EH (cell line): Measurements from ENCODE around the gene DUOX1.
A peak's percentile ranks its signal among the peaks of the same experiment; 100 is the strongest.
"Not testable (repeated sequence)": the region's sequence is repeated elsewhere in the genome, so short reads cannot be mapped to it uniquely, and the experiment has no call there.

Experiments used
- DNase-seq: peaks from one replicate; pipeline ENCODE4 v3.0.0-alpha.2; 2015; ENCODE audit warnings: low read depth

DUOX1 gene

DNA sequence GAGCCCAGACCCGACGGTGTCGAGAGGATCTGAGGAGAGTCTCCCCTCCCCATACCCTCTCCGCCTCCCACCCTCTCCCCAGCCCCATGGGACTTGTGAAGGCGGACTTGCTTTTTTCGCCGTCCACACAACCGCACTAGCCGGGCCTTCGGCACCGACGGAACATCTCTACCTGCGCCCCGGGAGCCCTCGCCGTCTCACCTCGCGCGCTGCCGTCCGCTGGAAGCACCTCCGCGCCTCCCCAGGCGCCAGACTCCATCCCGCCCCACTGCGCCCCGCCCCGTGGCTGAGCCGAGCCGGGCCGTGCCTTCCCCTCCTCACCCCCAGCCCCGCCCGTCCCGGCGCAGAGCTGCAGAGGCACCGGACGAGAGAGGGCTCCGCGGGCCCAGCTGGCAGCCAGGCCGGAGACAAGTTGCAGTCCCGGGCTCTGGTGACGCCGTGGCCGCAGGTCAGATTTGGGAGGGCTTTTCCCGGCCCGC, at the start of gene DUOX1, which contains the start of gene DUOXA1:
TSS of gene DUOX1 (plus strand) at position 344 of the 479 bp plus-strand sequence. CDS start 1,973 bp downstream, outside the sequence.
TSS of gene DUOXA1 (minus strand) at position 229 of the 479 bp plus-strand sequence. CDS start 6,865 bp downstream, outside the sequence.
- DNase-seq: no peak

DNA sequence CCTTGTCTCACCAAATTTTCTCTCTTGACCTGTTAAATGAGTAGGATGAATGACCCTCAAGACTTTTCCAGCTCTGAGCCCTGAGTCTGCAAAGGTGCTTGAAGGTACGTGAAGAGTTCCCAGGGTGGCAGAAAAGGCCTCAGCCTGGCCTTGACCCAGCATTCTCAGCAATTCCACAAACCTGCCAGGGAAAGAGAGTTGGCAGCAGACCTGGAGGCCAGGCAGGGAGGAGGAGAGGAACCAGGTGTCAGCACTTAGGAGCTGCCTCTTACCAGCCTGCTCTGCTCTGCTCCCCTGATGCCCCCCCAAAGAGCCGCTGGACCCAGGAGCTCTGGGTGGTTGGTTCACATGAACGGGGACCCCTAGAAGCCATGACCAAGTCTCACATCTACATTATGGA, 49.2 kb upstream of the DUOX1 start:
- DNase-seq: not testable (repeated sequence)

DNA sequence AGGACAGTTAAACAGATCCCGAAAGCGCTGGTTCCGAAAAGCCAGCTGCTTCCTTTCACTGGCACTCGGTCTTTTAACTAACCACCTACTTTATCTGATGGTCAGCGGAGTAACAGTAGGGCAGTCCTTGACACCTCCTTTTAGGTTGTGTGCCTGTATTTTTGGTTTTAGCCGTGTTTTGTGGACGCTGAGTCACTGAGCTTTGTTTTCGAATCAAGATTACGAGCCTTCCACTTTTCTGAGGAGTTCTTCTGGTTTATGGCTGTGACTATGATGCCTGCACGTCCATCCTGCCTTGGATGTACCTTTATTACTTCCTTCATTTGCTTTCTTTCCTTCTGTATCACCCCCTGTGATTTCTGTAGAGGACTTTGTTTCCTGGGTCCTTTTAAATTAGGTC, 47.4 kb upstream of the DUOX1 start:
- DNase-seq: not testable (repeated sequence)

DNA sequence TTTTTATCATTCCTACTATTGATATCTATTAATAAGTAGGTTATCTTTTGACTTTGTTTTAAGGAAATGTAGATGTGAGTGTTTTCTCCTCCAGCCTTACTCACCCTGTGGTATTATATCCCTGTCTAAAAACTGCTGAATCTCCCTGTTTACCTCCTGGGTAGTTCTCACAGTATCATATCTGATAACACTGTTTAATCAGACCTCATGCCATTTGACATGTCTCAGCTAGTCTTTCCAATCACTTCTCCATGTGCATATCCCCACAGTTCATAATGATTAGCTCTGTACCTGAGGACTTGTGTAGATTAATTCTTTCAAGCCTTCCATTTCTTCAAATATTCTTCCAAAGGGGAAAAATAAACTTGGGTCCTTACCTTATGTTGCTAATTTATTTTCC, 46.6 kb upstream of the DUOX1 start:
- DNase-seq: no peak

DNA sequence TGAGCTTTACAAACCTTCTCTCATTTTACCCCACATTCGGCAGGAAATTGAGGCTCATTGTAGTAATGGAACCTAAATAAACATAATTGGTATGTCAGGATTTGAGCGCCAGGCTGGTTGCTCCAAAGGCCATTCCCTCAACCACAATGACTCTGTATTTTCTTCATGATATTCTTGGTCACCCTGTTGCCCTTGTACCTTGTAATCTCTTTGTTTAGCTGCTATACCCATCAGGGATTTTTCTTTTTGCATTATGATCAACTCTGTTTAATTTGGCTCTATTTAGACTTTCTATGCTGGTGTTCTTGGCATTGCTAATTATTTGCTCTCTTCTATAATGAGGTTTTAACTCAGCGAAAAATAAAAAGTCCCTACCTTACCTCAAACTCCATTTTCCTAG, 45.6 kb upstream of the DUOX1 start:
- no peak for DNase-seq

DNA sequence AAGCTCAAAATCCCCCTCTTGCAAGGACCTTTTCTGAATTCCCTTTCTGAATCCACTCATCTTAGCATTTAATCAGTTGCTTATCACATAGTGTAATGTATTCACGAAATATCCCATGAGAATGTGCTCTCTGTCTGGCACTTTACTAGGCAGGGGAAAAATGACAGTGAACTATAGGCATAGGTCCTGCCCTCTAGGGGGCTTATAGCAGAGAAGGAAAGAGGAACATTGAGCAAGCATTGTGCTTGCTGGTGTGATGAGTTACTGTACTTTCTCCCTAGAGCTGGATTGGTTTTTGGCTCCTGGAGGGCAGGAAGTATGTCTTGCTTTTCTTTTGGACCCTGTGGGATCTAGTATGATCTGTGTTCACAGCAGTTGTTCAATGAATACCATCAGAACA, 42.3 kb upstream of the DUOX1 start:
- no peak for DNase-seq

DNA sequence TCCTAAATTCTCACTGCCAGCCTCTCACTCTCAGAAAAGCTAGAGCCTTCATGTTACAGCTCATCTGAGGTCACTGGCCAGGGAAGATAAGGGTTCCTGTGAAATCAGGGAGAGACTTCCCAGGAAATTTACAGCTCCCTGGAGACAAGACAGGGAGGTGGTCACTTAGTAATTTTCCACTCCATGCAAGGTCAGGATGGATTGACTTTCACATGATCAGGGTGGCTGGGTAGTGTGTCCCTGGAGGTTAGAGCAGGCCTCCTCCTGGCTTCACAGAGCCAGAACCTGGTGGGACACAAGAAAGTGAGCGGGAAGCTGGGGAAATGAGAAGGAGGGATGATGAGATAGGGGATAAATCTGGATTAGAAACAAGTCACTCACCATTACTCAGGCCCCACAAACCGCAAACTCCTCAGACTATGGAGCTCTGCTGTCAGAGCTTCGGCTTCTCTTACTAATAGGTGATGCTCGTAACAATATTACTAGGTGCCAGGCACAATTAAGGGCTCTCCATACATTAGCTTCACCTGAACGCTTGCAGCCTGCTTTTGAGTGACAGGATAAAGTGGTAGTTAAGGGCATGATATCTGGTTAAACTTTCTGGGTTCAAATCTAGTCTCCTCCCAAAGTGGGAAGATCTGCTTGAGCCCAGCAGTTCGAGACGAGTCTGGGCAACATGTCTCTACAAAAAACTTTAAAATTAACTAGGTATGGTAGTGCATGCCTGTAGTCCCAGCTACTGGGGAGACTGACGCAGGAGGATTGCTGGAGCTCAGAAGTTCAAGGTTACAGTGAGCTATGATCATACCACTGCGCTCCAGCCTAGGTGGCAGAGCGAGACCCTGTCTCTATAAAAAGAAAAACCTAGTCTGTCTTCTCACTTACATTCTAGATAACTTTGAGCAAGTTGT, 40.7 kb upstream of the DUOX1 start:
- DNase-seq: peak; percentile 20

DNA sequence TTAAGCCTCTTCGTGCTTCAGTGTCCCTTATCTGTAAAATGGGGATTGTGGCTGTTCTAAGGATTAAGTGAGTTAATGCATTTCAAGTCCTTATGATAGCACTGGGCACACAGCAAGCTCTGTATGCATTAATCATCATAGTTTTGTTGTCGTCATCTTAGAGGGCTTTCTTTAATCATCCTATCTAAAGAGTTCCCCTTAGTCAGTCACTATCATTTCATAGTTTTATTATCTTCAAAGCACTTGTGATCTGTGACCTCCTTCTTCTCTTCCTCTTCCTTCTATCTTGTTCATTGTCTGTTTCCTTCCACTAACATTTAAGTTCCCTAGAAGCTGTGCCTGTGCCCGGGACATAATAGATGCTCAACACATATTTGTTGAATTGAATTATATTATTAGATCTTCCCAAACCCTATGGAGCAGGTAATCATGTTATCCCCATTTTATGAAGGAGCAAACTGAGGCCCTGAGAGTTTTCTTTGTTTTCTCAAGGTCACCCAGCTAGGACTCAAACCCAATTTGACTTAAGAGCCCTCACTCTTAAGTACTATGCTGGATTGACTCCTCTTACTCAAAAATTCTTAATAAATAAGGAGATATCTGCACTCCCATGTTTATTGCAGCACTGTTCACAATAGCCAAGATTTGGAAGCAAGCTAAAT, 40.0 kb upstream of the DUOX1 start:
- DNase-seq: no peak

DNA sequence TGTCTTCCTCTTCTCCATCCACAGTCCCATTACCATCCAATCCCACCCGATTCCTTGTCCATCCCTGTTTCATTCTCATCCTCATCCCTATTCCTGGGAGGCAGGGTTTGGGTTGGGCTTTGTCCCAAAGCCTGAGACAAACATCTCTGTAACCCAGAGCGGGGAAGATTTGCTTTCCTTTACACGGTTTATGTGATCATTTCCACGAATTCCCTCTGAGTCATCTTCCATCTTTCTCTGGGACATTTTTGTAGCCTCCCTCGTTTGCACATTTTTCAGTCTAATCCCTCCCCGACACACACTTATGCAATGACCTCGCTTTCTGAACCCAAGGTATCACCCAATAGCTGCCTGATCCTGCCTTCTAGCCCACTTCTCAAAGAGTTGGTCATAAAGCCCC, 38.6 kb upstream of the DUOX1 start:
- peak; percentile 69 for DNase-seq

DNA sequence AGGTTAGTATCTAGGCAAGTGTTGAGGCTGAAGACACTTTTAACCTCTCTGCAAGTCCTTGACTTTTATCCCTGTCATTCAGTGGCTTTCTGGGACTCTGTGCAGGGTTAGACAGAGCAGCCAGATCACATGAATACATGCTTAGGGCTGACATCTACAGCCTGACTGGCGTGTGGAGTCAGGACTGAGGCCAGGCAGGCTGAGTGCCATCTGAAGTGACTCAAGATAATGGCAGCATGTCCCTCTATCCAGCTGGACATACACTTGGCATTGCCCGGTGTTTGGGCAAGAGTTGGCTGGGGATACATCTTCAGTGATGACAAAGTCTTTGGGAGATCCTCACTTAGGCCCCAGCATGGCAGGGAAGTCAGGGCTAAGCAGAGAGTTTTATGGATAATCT, 38.2 kb upstream of the DUOX1 start:
- no peak for DNase-seq

DNA sequence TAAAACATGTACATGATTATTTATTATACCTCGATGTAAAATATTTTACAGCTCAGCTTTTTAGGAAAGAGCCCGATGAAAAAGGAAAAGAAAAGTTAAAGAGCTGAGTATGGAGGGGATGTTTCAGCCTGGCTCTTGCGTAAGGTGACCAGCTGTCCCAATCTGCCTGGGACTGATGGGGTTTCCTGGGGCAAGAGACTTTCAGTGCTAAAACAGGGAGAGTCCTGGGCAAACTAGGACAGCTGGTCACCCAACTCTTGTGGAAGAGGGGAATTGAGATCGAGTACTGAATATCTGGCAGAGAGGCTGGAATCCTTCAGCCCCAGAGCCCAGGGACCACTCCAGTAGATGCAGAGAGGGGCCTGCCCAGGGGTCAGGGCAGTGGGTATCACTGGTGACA, 36.8 kb upstream of the DUOX1 start:
- no peak for DNase-seq

DNA sequence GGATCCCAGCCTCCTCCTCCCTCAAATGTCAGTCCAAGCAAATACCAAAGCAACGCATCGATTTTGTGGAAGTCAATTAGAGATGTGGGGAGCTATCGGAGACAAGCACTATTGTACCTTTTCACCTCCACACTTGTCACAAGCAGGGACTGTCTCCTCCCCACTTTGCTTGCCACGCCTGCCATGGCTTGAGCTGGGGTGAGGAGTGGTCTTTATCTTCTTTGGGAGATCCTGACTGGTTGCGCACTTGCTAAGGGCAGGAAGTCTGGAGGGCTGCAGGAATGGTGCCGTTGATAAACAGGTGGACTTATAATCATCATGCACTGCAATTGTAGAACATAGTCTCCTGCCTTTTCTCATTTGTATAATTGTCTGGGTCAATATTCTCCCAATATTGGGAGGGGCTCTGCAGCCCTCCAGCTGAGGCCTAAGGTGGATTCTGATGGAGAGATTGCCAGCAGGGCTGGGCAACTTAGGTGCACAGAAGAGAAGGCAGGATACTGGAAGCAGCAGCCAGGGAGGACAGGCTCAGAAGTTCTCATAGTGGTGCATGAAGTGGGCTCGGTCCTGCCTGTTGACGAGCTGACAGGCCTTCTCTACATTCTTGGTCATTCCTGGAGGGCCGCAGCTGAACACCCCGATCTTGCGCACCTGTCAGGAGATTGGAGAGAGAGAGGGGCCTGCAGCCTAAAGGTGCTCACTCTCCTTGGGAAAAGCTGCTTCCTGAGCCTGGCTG, 36.0 kb upstream of the DUOX1 start:
- no peak for DNase-seq

DNA sequence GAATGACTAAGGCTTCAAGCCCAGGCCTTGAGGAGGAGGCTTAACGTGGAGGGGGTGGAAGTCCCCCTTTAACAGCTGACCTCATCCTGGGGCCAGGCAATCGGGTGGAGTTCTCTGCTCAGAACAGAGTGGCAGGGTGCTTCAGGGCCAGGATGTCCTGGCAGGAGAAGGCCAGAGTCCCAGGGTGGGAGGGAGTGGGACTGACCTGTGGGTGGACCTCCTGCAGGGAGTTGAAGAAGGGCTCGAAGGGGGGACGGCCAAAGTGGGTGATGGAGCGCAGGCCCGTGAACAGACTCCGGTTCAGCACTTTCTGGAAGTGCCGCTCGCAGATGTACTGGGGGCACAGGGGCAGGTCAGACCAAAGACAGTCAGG, 35.5 kb upstream of the DUOX1 start:
- no peak for DNase-seq

DNA sequence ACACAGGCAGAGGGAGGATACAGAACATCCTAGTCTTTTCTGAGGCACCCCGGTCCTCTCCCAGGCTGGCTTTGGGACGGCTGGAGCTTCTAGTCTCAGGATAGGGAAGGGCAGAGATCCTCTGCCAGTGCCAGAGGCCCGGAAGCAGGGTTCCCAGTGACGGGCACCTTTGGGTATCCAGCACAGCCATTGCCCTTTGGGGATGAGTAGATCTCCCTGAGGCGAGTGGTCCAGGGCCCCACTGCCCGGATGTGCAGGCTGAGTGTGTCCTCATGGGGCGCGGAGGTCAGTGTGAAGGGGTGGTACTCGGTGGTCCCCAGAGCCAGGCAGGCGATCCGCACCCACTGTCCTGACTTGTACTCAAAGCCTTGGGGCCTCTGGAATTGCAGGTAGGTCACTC, 34.1 kb upstream of the DUOX1 start:
- DNase-seq: no peak

DNA sequence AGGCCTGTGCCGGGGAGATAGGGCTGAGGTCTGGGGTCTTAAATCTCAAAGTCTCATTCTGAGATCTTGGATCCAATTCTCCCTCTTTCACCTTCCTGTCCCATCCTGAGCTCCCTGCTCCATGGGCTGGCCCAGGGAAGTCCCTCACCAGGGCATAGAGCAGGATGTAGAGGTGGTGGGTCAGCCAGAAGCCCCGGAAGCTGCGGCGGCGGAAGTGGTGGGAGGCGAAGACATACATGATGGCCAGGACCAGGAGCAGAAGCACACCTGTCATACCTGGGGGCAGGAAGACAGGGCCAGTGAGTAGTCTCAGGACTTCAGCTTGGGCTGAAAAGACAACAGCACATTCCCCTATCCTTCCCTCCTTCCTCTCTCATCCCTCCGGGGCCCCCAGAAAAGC, 32.3 kb upstream of the DUOX1 start:
- no peak for DNase-seq

DNA sequence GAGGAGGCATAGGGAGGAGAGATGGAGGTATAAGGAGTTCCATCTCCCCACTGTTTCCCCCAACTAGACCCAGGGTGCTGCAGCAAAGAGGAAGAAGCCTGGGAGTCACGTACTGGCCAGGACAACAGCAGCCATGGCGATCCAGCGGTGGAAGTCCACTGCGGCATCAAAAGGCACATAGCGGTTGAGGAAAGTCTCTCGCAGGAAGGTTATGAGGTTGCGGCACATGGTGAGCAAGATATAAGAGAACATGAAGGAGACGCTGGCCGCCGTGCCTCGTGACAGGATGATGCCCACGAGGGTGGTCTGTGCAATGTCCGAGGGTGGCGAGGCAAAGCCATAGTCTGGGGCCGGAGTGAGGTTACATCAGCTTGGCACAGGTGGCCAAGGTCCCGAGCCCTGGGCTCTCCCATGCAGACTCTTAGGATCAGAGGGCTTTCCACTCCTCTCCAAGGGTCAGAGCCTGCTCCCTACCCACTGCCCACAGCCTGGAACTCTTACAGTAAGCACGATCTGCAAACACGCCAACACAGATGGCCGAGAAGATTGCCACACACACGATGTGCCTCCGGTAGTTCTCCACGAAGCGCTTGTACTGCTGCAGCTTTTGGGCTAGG, 30.1 kb upstream of the DUOX1 start:
- DNase-seq: no peak

DNA sequence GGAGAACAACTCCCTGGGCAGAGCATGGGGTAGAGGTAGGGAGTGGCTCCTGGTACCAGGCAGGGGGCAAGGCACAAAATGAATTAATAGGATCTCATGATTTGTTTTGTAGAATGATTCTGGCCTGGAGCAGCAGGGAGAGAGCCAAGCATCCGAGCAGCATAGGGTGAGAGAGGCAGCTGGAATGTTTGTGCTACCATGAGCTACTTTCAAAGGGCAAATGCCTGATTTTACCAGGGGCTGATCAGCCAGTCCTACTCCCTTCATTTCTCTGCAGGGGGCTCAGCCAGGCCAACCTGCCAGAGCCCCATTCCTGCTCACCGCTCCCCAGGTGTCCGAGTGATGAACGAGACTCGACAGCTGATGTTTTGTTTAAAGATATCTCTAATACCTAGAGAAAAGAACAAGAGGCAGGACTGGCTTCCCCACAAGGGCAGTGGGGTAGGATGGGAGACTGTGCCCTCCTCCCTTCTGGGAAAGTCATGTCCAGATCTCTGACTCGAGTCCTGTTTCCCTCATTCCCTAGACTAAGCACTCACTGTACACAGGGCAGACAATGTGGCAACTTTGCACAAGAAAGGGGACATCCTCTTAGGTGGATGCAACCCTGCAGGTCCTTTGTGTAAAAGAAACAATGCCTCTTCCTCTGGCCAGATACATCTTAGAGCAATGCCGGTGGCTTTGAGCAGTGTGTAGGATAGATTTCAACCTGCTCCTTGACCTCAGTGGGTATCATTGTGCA, 28.7 kb upstream of the DUOX1 start:
- no peak for DNase-seq

DNA sequence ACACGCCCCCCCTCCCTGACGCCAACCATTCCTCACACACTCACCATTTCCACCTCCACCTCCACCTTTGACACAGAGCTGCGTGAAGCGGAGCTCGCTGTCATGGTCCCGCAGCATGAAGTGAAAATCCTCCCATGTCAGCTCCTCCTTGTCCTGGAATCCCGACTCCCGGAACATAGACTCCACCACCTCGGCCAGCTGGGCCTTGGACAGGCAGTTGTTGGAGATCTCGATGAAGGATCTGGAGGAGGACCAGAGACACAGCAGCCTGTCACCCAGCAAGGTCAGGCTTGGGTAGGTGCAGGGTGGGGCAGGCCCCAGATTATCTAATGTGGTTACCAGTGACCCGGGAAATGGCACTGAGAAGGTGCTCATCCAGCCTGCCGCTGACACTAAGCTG, 28.0 kb upstream of the DUOX1 start:
- no peak for DNase-seq

DNA sequence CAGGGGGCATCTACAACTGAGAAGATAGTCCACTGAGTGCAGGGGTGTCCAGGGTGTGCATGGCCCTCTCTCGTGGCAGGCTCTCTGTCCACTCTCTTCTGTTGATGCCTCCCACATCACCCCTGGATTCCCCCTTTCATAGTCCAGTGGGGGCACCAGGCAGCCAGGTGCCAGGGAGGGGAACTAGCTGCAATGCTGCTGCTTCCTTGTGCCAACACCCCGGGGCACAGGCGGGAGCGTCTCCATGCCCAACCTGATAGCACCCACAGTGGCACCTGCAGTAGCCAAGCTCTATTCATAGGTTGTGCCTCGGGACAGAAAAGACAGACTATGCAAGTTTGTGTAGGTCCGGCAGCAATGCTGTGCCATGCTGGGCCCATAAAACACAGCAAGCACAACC, 27.6 kb upstream of the DUOX1 start:
- DNase-seq: no peak

DNA sequence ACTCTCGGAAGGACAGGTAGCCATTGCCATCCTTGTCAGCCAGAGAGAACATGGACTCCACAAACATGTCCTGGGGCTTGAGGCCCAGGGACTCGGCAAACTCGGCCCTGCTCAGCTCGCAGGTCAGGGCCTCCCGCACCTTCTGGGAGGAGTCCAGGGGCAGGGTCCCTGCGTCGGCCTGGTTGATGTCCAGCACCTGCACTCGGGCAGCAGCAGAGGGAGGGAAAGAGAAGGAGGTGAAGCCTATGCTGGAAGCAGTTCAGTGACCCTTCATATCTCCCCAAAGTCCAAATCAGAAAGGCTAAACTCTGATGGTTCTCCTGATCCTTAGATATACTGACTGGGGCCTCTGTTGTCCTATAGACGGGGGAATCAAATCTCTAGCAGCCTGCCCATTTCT, 25.6 kb upstream of the DUOX1 start:
- not testable (repeated sequence) for DNase-seq

DNA sequence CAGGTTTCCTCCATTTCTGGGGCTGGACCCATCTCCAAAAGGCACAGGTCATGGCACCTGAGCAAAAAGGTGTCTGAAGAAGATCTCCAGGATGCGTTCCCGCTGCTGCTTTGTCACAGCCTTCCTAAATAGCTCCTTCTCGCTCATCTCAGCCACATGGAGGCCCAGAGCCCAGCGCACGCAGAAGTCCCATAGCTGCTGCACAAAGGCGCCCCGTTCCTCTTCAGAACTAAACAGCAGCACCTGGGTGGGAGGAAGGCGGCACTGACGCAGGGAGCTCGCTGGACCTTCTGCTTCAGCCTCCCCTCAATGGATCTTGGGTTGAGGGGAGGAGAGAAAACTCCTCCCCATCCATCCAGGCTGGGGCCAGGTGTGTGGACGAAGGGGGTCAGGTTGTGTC, 24.2 kb upstream of the DUOX1 start:
- DNase-seq: no peak
